ENCODE measurements around the gene RYR2.
A peak's percentile ranks its signal among the peaks of the same experiment; 100 is the strongest.

The RYR2 gene

GRCh38 chr1:237700181-237700580 is 658.2 kb downstream of the RYR2 start:
- Mint-ChIP-seq H3K27me3 (ENCODE audit: low read depth, poor library complexity) (no peaks in the 10 kb centered on the region), H3K36me3 (ENCODE audit: low read depth) (no peaks in the 10 kb centered on the region), H3K9me3 (no peaks in the 10 kb centered on the region), H3K4me1 (peaks cover 10% of the 10 kb centered on the region), H3K27ac (no peak overlapping the region), H3K4me3 (no peak overlapping the region)
- DNase-seq: no peak
- no peak for TF ChIP-seq CTCF (IDR thresholded peaks at IDR 0.05)

GRCh38 chr1:237701534-237701933 is 659.5 kb downstream of the RYR2 start:
- Mint-ChIP-seq H3K36me3 (ENCODE audit: low read depth) (no peaks in the 10 kb centered on the region), H3K27ac (no peak overlapping the region), H3K27me3 (ENCODE audit: low read depth, poor library complexity) (no peaks in the 10 kb centered on the region), H3K4me3 (no peak overlapping the region), H3K4me1 (peaks cover 7% of the 10 kb centered on the region), H3K9me3 (no peaks in the 10 kb centered on the region)
- DNase-seq: no peak
- no peak for TF ChIP-seq CTCF (IDR thresholded peaks at IDR 0.05)

- no peaks in the 10 kb centered on the region for H3K9me3 Mint-ChIP-seq
- no peak for TF ChIP-seq CTCF (IDR thresholded peaks at IDR 0.05)
- H3K4me3 Mint-ChIP-seq: no peak overlapping the region
- H3K36me3 Mint-ChIP-seq (ENCODE audit: low read depth): no peaks in the 10 kb centered on the region
- no peak for DNase-seq
- H3K27ac Mint-ChIP-seq: no peak overlapping the region
- peaks cover under 1% of the 10 kb centered on the region for H3K4me1 Mint-ChIP-seq
- no peaks in the 10 kb centered on the region for H3K27me3 Mint-ChIP-seq (ENCODE audit: low read depth, poor library complexity)
Observed at GRCh38 chr1:237702161-237702560, 660.2 kb downstream of the RYR2 start.

GRCh38 chr1:237705462-237705861 is 663.5 kb downstream of the RYR2 start:
- no peak for DNase-seq
- Mint-ChIP-seq H3K9me3 (no peaks in the 10 kb centered on the region), H3K36me3 (ENCODE audit: low read depth) (no peaks in the 10 kb centered on the region), H3K4me3 (no peak overlapping the region), H3K27me3 (ENCODE audit: low read depth, poor library complexity) (no peaks in the 10 kb centered on the region), H3K4me1 (no peaks in the 10 kb centered on the region), H3K27ac (no peak overlapping the region)
- no peak for TF ChIP-seq CTCF (IDR thresholded peaks at IDR 0.05)

- no peak for DNase-seq
Observed at GRCh38 chr1:237709355-237709754, 667.4 kb downstream of the RYR2 start.

More at GRCh38 chr1:237709355-237709754, 667.4 kb downstream of the RYR2 start:
- no peak for TF ChIP-seq CTCF (IDR thresholded peaks at IDR 0.05)
- H3K4me3 Mint-ChIP-seq: no peak overlapping the region
- no peaks in the 10 kb centered on the region for H3K4me1 Mint-ChIP-seq
- no peaks in the 10 kb centered on the region for H3K9me3 Mint-ChIP-seq
- H3K27me3 Mint-ChIP-seq (ENCODE audit: low read depth, poor library complexity): peaks cover 5% of the 10 kb centered on the region
- H3K27ac Mint-ChIP-seq: peak overlapping the region; percentile 34
- H3K36me3 Mint-ChIP-seq (ENCODE audit: low read depth): no peaks in the 10 kb centered on the region

Data from nephron progenitor cell (in vitro differentiated cells).